T-cell (primary cell): Measurements from ENCODE around the gene ANKRD50. TPM values are rescaled to one million over a fixed set of nuclear protein-coding genes. Genes with fewer than 3 reads are reported as not detected.
A peak's percentile ranks its signal among the peaks of the same experiment; 100 is the strongest.

Experiments
- ATAC-seq, 4 experiments: fragments of 200-7000 bp in 3 of 4; fragments of 150-1000 bp in 1 of 4; cut with Tn5 transposase; replicated peaks in 1 of 4; 1 replicate in 3 of 4; 2 replicates in 1 of 4; pipeline ENCODE4 v1.10.0; 2021; ENCODE audit warnings: moderate library complexity in 3 of 4, mild to moderate bottlenecking in 2 of 4, moderate number of reproducible peaks in 1 of 4
- CTCF ChIA-PET, 2 donors: fragments of 300-600 bp; sonication (Branson Sonifier 250); formaldehyde crosslinking; loops; one replicate each; lab custom pipeline; 2022; ENCODE audit warnings: antibody characterized with exemption in 2 of 2; lab: Charles Lee
- POLR2A ChIA-PET, 2 donors: fragments of 300-600 bp; sonication (Branson Sonifier 250); formaldehyde crosslinking; loops; one replicate each; lab custom pipeline; 2022; ENCODE audit warnings: antibody characterized with exemption in 2 of 2; lab: Charles Lee
- DNase-seq, 35 experiments: peaks; one replicate each; pipeline versions ENCODE4 v3.0.0 to v3.0.0-alpha.2; 2013 to 2023
- H3K27ac ChIP-seq: one replicate; pipeline ENCODE4 v1.5.1; 2013; ENCODE audit warnings: low read length
- H3K27me3 ChIP-seq, 2 experiments: replicated peaks in 1 of 2; 1 replicate in 1 of 2; 2 replicates in 1 of 2; pipeline versions ENCODE4 v1.6.1 to v1.7.0; 2013; ENCODE audit warnings: low read length in 1 of 2, mixed read lengths in 1 of 2; ENCODE audit not compliant: control insufficient read depth in 2 of 2, insufficient read depth in 2 of 2; ENCODE audit errors: extremely low read depth in 1 of 2
- H3K36me3 ChIP-seq, 2 donors: 1 replicate in 1 of 2; 2 replicates in 1 of 2; pipeline versions ENCODE4 v1.6.1 to v1.7.0; 2013; ENCODE audit warnings: low read length in 1 of 2; ENCODE audit not compliant: control insufficient read depth in 2 of 2, insufficient read depth in 1 of 2; ENCODE audit errors: extremely low read depth in 1 of 2
- H3K4me1 ChIP-seq, 2 experiments: 1 replicate in 1 of 2; 2 replicates in 1 of 2; pipeline versions ENCODE4 v1.6.1 to v1.7.0; 2013; ENCODE audit warnings: low read length in 2 of 2, mixed read lengths in 1 of 2; ENCODE audit not compliant: insufficient read depth in 2 of 2, control insufficient read depth in 1 of 2; ENCODE audit errors: extremely low read depth in 1 of 2
- H3K4me3 ChIP-seq, 2 donors: 1 replicate in 1 of 2; 2 replicates in 1 of 2; pipeline versions ENCODE4 v1.5.1 to v1.7.0; 2013; ENCODE audit warnings: mild to moderate bottlenecking in 2 of 2, low read length in 1 of 2, moderate library complexity in 1 of 2; ENCODE audit not compliant: control insufficient read depth in 1 of 2; ENCODE audit errors: extremely low read depth in 1 of 2
- H3K9me3 ChIP-seq: 2 replicates; pipeline ENCODE4 v1.7.0; 2013
- H3K27ac Mint-ChIP-seq, 2 donors: one replicate each; pipeline ENCODE4 v1.8.0; 2020 to 2021; ENCODE audit warnings: mild to moderate bottlenecking in 2 of 2, mixed read lengths in 2 of 2
- H3K27me3 Mint-ChIP-seq, 2 donors: one replicate each; pipeline ENCODE4 v1.8.0; 2021 to 2022; ENCODE audit warnings: mixed read lengths in 2 of 2
- H3K36me3 Mint-ChIP-seq: one replicate; pipeline ENCODE4 v1.8.0; 2021; ENCODE audit warnings: mixed read lengths
- H3K4me1 Mint-ChIP-seq, 3 donors: one replicate each; pipeline ENCODE4 v1.8.0; 2020 to 2022; ENCODE audit warnings: mixed read lengths in 3 of 3, mild to moderate bottlenecking in 1 of 3
- H3K4me3 Mint-ChIP-seq, 3 donors: one replicate each; pipeline ENCODE4 v1.8.0; 2020 to 2022; ENCODE audit warnings: mild to moderate bottlenecking in 3 of 3, mixed read lengths in 3 of 3, moderate library complexity in 3 of 3
- H3K9me3 Mint-ChIP-seq, 3 donors: one replicate each; pipeline ENCODE4 v1.8.0; 2020 to 2022; ENCODE audit warnings: mixed read lengths in 3 of 3
- WGBS: methylation state at CpG from one replicate; pipeline ENCODE4 v1.1.5; 2013; ENCODE audit warnings: missing lambda C conversion rate; ENCODE audit not compliant: insufficient coverage; 5-methylcytosine and 5-hydroxymethylcytosine counted together
- total RNA-seq, 35 experiments: library from RNA in 6 of 35; stranded (reverse) in 6 of 35; fragments of 120-200 nt in 1 of 35; gene quantifications; one replicate each; pipeline versions ENCODE4 v1.2.1 to v1.2.4 and lab custom pipeline; 2013 to 2026

ANKRD50 gene
- total RNA-seq, 5 donors from 2014 or later (not counting 1 experiment from before 2014, with no cell fraction given) = 0.23 to 0.65 (median 0.41) TPM

GRCh38 chr4:124736526-124736925, 24.0 kb upstream of the ANKRD50 start:
- no peak overlapping the region for H3K27ac Mint-ChIP-seq
- peaks cover 0 to 6% of the 10 kb centered on the region in 2 donors for H3K27me3 Mint-ChIP-seq
- no peak overlapping the region for H3K4me3 ChIP-seq
- H3K27ac ChIP-seq = no peak overlapping the region
- H3K4me1 Mint-ChIP-seq = no peaks in the 10 kb centered on the region
- no peak overlapping the region for H3K4me3 Mint-ChIP-seq
- no peaks in the 10 kb centered on the region for H3K4me1 ChIP-seq
- no peaks in the 10 kb centered on the region for H3K9me3 Mint-ChIP-seq
- ATAC-seq (no peak), DNase-seq (no peak)
- H3K9me3 ChIP-seq = no peaks in the 10 kb centered on the region
- POLR2A ChIA-PET = no interaction called here
- H3K36me3 Mint-ChIP-seq = no peaks in the 10 kb centered on the region
- CTCF ChIA-PET = no interaction called here
- H3K27me3 ChIP-seq = no peaks in the 10 kb centered on the region
- no peaks in the 10 kb centered on the region for H3K36me3 ChIP-seq
- WGBS = no CpG with 5 or more reads among the region's 1 CpG

GRCh38 chr4:124727331-124727890, 14.9 kb upstream of the ANKRD50 start:
- Histone ChIP-seq H3K4me1 (no peaks in the 10 kb centered on the region), H3K27me3 (no peaks in the 10 kb centered on the region), H3K9me3 (no peaks in the 10 kb centered on the region), H3K4me3 (no peak overlapping the region), H3K27ac (no peak overlapping the region), H3K36me3 (no peaks in the 10 kb centered on the region)
- Mint-ChIP-seq H3K9me3 (no peaks in the 10 kb centered on the region), H3K4me3 (no peak overlapping the region), H3K4me1 (no peaks in the 10 kb centered on the region), H3K27me3 (peaks cover 0 to 6% of the 10 kb centered on the region in 2 donors), H3K36me3 (no peaks in the 10 kb centered on the region), H3K27ac (no peak overlapping the region)
- DNase-seq (no peak), ATAC-seq (no peak)
- ChIA-PET POLR2A (no interaction called here), CTCF (no interaction called here)
- no CpG with 5 or more reads among the region's 5 CpGs for WGBS

GRCh38 chr4:124726269-124726668, 13.7 kb upstream of the ANKRD50 start:
- Mint-ChIP-seq H3K9me3 (no peaks in the 10 kb centered on the region), H3K36me3 (no peaks in the 10 kb centered on the region), H3K27me3 (peaks cover 0 to 6% of the 10 kb centered on the region in 2 donors), H3K4me1 (no peaks in the 10 kb centered on the region), H3K4me3 (no peak overlapping the region), H3K27ac (no peak overlapping the region)
- H3K4me3 ChIP-seq = no peak overlapping the region
- ATAC-seq (no peak), DNase-seq (no peak)
- no peaks in the 10 kb centered on the region for H3K27me3 ChIP-seq
- CTCF ChIA-PET = no interaction called here
- POLR2A ChIA-PET = no interaction called here
- no peaks in the 10 kb centered on the region for H3K36me3 ChIP-seq
- no peak overlapping the region for H3K27ac ChIP-seq
- no peaks in the 10 kb centered on the region for H3K9me3 ChIP-seq
- no peaks in the 10 kb centered on the region for H3K4me1 ChIP-seq
- WGBS = no CpG with 5 or more reads among the region's 3 CpGs

GRCh38 chr4:124722071-124722470, 9.5 kb upstream of the ANKRD50 start:
- Histone ChIP-seq H3K4me1 (no peaks in the 10 kb centered on the region), H3K27me3 (no peaks in the 10 kb centered on the region), H3K4me3 (no peak overlapping the region), H3K36me3 (no peaks in the 10 kb centered on the region), H3K9me3 (no peaks in the 10 kb centered on the region), H3K27ac (no peak overlapping the region)
- Mint-ChIP-seq H3K9me3 (no peaks in the 10 kb centered on the region), H3K27ac (no peak overlapping the region), H3K27me3 (peaks cover 0 to 6% of the 10 kb centered on the region in 2 donors), H3K4me1 (no peaks in the 10 kb centered on the region), H3K36me3 (no peaks in the 10 kb centered on the region), H3K4me3 (no peak overlapping the region)
- POLR2A ChIA-PET = no interaction called here
- no peak for DNase-seq
- no peak for ATAC-seq
- CTCF ChIA-PET = no interaction called here

DNA sequence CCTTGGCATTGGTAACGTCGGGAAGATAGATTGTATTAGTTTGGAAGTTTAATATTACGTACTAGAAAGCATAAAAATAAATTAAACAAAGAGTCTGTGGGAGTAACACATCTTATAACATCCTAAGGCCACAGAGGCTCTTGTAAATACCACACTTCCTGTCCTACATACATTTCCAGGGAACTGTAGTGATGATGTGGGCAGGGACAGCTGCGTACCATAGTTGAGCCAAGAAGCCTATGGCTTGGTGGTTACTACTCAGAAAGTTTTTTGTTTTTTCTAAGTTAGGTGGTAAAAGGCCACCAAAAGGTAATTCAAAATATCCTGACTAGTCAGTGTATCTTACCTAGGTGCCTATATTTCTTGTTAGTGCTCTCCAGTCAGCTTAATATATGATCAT, 4.6 kb upstream of the ANKRD50 start:
- H3K36me3 ChIP-seq = no peaks in the 10 kb centered on the region
- no peak overlapping the region for H3K27ac ChIP-seq
- ChIA-PET POLR2A (no interaction called here), CTCF (no interaction called here)
- H3K4me1 Mint-ChIP-seq = peaks cover 7 to 10% (median 7%) of the 10 kb centered on the region in 3 donors
- no CpG with 5 or more reads among the region's 4 CpGs for WGBS
- H3K4me3 ChIP-seq = no peak overlapping the region
- peaks cover 0 to 10% of the 10 kb centered on the region in 2 experiments for H3K4me1 ChIP-seq
- H3K4me3 Mint-ChIP-seq = no peak overlapping the region
- DNase-seq (no peak), ATAC-seq (no peak)
- no peaks in the 10 kb centered on the region for H3K36me3 Mint-ChIP-seq
- peaks cover 0 to 8% of the 10 kb centered on the region in 2 experiments for H3K27me3 ChIP-seq
- no peak overlapping the region for H3K27ac Mint-ChIP-seq
- no peaks in the 10 kb centered on the region for H3K9me3 ChIP-seq
- H3K9me3 Mint-ChIP-seq = no peaks in the 10 kb centered on the region
- peaks cover 0 to 6% of the 10 kb centered on the region in 2 donors for H3K27me3 Mint-ChIP-seq

- H3K27ac Mint-ChIP-seq = peak overlapping the region in 1 of 2 donors; percentile 72
- whole genome bisulfite sequencing = 25% methylated on average over 7 of the region's 12 CpGs
- peak overlapping the region in 2 of 3 donors; percentile 80 to 82 for H3K4me3 Mint-ChIP-seq
- peaks cover 7 to 10% (median 7%) of the 10 kb centered on the region in 3 donors for H3K4me1 Mint-ChIP-seq
- no peaks in the 10 kb centered on the region for H3K9me3 ChIP-seq
- peaks cover 0 to 12% of the 10 kb centered on the region in 2 experiments for H3K27me3 ChIP-seq
- ChIA-PET POLR2A (no interaction called here), CTCF (no interaction called here)
- no peaks in the 10 kb centered on the region for H3K36me3 Mint-ChIP-seq
- H3K4me1 ChIP-seq = peaks cover 9 to 17% of the 10 kb centered on the region in 2 experiments
- DNase-seq (peak in 7 of 35 experiments; percentile 3 to 38 (median 6)), ATAC-seq (no peak)
- peaks cover 0 to 6% of the 10 kb centered on the region in 2 donors for H3K27me3 Mint-ChIP-seq
- no peak overlapping the region for H3K27ac ChIP-seq
- H3K36me3 ChIP-seq = no peaks in the 10 kb centered on the region
- peak overlapping the region; percentile 51 to 71 for H3K4me3 ChIP-seq
- no peaks in the 10 kb centered on the region for H3K9me3 Mint-ChIP-seq
These were observed 657 bp upstream of the ANKRD50 start for GRCh38 chr4:124713185-124713592.
